ENCODE results near the gene WBP2.

DNA sequence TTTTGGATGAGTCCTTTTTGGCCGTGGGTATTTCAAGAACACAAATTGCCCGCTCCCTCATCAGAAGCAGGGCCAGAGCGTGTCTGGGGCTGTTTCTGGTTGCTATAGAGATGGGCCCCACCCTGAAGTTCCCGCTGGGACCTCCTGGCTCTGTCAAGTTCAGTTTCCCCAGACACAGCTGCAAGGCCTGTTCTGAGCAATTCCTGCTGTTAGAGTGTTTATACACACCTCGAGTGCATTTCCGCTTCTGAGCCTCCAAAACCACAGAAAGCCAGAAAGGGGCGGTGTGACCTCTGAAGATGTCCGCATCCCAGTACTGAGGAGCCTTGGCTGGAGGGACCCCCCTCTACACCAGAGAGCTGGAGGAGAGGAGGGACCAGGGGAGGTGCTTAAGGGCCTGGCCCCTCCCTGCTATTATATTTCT, 9.3 kb upstream of the WBP2 start:
- TF ChIP-seq RXRA (IDR thresholded peaks at IDR 0.05; ENCODE audit: insufficient read depth, low read depth, low read length): no peak
- TF ChIP-seq CTCF (IDR thresholded peaks at IDR 0.05; ENCODE audit: control extremely low read depth in 1 of 3, insufficient read depth in 1 of 3, low read depth in 1 of 3, low read length in 3 of 3): no peak
- TF ChIP-seq MAFK (IDR thresholded peaks at IDR 0.05; ENCODE audit: low read depth, low read length): no peak
